HG03064 (cell line): ENCODE measurements around the gene TFPI.

ENCODE experiments used
- ATAC-seq: cut with Tn5 transposase; IDR thresholded peaks from one replicate; pipeline ENCODE4 v1.9.1; 2021; ENCODE audit warnings: low read depth; ENCODE audit not compliant: unreplicated experiment

The TFPI gene

DNA sequence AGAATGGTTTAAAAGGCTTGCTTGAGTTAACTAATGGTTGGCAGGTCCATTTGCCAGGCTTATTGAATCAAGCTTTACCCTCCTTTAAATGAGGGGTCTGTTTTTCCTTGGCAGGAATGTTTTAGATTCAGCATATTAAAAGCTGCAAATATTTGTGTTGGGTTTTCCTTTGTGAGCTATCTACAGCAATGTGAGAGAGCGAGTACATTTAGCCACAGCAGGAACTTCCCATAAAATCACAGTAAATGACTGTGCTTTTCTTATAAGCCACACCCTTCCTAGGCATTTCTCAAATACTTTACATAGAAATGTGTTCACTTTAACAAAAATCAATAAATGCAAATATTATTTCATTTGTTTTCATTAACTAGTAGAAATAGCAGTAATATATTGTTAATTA, 130.1 kb downstream of the TFPI start:
- no peak for ATAC-seq

DNA sequence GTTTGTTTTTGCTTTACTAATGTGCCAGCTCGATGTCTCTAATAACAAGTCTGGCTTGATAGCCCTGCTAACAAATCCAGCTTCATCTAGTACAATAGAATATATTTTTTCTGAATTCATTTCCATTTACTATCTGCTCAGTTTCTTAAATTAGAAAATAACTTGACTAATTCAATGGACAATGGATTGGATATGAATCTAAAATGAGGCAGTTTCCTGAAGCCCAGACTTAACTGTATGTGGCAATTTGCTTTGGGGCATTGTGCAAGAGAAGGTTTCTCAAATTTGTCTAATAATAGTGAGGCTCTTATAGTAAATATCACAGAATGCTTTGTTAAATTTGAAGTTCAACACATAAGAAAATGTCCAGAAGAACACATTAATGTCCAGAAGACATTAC, 132.0 kb downstream of the TFPI start:
- no peak for ATAC-seq

DNA sequence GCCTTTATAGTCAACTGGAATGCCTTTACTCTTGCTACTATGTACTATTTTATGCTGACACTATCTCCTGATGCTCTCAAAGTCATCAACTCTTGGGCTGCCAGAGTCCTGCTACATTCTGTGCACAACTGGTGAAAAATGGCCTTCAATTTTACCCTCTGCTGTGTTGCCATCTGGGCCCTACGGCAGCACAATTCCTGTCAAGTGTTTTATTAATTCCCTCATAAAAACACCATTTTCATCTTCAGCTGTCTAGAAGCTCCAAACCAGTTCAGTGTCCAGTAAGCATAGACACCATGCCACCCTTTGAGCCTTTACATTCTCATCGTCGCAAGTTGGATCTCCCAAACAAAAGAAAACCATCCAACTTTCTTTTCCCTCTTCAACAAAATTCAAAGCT, 132.7 kb downstream of the TFPI start:
- no peak for ATAC-seq

DNA sequence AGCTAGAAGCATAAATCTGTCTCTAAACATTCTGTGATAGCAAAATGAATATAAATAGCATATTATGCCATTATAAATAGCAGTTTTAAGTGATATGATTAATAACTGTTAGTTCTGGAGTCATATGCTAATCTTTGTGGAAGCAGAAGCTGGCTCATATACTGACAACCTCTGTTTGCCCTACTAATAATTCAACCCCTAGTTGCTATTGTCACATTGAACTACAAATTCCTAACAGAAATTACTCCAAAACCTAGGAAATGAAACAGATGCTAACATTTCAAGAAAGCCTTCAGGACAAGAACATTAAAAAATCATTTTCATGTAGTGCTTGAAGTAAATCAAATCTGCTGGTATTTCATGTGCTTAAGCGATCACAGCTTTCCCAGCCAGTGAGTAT, 134.4 kb downstream of the TFPI start:
- ATAC-seq, result no peak

DNA sequence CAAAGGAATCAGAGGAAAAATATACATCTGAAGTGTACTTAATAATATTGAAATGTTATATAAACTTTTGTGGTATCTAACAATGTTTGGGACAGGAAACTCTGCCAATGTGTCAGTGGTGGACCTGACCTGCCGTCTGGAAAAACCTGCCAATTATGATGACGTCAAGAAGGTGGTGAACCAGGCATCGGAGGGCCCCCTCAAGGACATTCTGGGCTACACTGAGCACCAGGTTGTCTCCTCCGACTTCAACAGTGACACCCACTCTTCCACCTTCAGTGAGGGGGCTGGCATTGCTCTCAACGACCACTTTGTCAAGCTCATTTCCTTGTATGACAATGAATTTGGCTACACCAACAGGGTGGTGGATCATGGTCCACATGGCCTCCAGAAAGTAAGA, 138.8 kb downstream of the TFPI start:
- no peak for ATAC-seq
